ENCODE measurements around the gene PYGL. TPM values are rescaled to one million over a fixed set of nuclear protein-coding genes. Genes with fewer than 3 reads are reported as not detected.

PYGL gene
- total and polyA plus RNA-seq, 10 of the 15 experiments (the other 5 are each of a cell fraction or from before 2014, with no cell fraction given), result 0.05 to 1.4 (median 0.79) TPM

DNA sequence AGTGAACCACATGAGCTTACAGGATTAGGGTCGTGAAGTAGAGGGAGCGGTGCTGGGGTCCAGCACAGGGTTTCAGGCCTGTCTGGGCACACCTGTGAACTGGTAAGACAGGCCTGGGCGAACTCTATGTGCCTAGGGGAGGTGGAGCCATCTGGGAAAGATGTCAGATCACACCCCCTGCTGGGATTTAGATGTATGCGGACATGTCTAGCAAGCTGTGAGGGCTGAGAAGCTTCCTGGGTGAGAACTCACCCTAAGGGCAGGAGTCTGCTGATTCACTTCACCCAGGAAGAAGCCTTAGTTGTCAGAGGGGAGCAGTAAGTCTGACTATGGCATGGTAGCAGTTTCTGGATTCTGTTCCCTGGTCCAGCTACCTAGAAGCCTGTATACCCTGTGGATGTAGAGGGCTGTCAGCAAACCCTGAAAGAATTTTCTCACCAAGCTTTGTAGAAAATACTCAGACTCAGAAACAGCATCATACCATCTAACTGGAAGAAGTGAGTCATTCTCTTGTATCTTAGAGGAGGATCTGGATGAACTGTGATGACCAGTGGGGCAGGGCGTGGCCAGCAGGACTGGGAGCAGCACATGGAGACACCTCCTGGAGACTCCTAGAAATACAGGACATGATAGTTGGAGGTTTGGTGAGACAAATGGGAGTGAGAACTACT, 11.2 kb upstream of the PYGL start:
- H2AFZ ChIP-seq (ENCODE audit: control insufficient read depth, low read depth, low read length), result no peak overlapping the region
- RAD21 ChIA-PET (ENCODE audit: unreplicated experiment), result no interaction called here
- in situ Hi-C loops (cut with MboI), result no loop called here
- SMC1A ChIA-PET (ENCODE audit: uncharacterized antibody, unreplicated experiment), result interaction anchor here (2.6 kb wide), 1 partner anchor 263 kb away, joined by 9 read pairs; no protein-coding TSS in a partner anchor
- CTCF ChIA-PET, result interaction anchor here (0.6 to 1.2 kb wide), 2 partner anchors 95 to 263 kb away, joined by 3 read pairs; no protein-coding TSS in a partner anchor
- intact Hi-C loops (cut with micrococcal nuclease; ENCODE audit: unreplicated experiment), result no loop called here
- no TSS peak for BruUV-seq (replicated peaks)
- H3K4me2 ChIP-seq (ENCODE audit: control insufficient read depth, insufficient read depth), result no peak overlapping the region
- DNase-seq (ENCODE audit: low read depth, low spot score) (no peak), ATAC-seq (peak; percentile 60), FAIRE-seq (no peak)
- no peak overlapping the region for H3K27ac ChIP-seq (ENCODE audit: control insufficient read depth, insufficient read depth)
- H3K9ac ChIP-seq (ENCODE audit: control insufficient read depth, insufficient read depth, low read length), result no peak overlapping the region
- 21% methylated on average over 5 of the region's 5 CpGs for WGBS (ENCODE audit: insufficient coverage, insufficient replicate concordance, low lambda C conversion rate, missing lambda C conversion rate)
- no peaks in the 10 kb centered on the region for H3K36me3 ChIP-seq (ENCODE audit: control insufficient read depth in 2 of 2, insufficient read depth in 2 of 2, low read length in 1 of 2)
- no peaks in the 10 kb centered on the region for H3K4me1 ChIP-seq (ENCODE audit: control insufficient read depth, insufficient read depth, low read length)
- no peaks in the 10 kb centered on the region for H3K9me3 ChIP-seq (replicated peaks; ENCODE audit: control insufficient read depth, insufficient read depth, low read length)
- POLR2A ChIA-PET, result no interaction called here
- H3K4me3 ChIP-seq, result no peak overlapping the region
- no peaks in the 10 kb centered on the region for H3K27me3 ChIP-seq (replicated peaks in 1 of 2; ENCODE audit: control insufficient read depth in 2 of 2, insufficient read depth in 2 of 2, low read length in 1 of 2)
- no peaks in the 10 kb centered on the region for H4K20me1 ChIP-seq (ENCODE audit: control insufficient read depth, insufficient read depth)
- TF ChIP-seq RAD21 (IDR thresholded peaks at IDR 0.05; ENCODE audit: insufficient read depth, low read depth, low read length) (0 out of 2 replicates have a peak, but pooled peaks have one; percentile 5), CUX1 (IDR thresholded peaks at IDR 0.05; ENCODE audit: insufficient replicate concordance, low read depth, low read length) (no peak)
- TF ChIP-seq, protein P1, sequence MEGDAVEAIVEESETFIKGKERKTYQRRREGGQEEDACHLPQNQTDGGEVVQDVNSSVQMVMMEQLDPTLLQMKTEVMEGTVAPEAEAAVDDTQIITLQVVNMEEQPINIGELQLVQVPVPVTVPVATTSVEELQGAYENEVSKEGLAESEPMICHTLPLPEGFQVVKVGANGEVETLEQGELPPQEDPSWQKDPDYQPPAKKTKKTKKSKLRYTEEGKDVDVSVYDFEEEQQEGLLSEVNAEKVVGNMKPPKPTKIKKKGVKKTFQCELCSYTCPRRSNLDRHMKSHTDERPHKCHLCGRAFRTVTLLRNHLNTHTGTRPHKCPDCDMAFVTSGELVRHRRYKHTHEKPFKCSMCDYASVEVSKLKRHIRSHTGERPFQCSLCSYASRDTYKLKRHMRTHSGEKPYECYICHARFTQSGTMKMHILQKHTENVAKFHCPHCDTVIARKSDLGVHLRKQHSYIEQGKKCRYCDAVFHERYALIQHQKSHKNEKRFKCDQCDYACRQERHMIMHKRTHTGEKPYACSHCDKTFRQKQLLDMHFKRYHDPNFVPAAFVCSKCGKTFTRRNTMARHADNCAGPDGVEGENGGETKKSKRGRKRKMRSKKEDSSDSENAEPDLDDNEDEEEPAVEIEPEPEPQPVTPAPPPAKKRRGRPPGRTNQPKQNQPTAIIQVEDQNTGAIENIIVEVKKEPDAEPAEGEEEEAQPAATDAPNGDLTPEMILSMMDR (IDR thresholded peaks at IDR 0.05 in 2 of 3, conservative IDR thresholded peaks at IDR 0.05 in 1 of 3; ENCODE audit: control insufficient read depth in 2 of 3, extremely low read depth in 1 of 3, insufficient read depth in 1 of 3, low read depth in 3 of 3, low read length in 3 of 3), result 0 out of 6 replicates have a peak, but pooled peaks of 1 of the 3 experiments have one; percentile 4
- H3K79me2 ChIP-seq (ENCODE audit: control insufficient read depth, insufficient read depth, low read length), result no peaks in the 10 kb centered on the region
